GM12872 (cell line): ENCODE data around the gene EGFL7.

ENCODE experiments used
- TF ChIP-seq, protein P1 (sequence below): IDR thresholded peaks from 3 replicates; pipeline ENCODE4 v1.5.1; 2011; ENCODE audit warnings: low read depth, mild to moderate bottlenecking, low read length, moderate library complexity; ENCODE audit not compliant: insufficient read depth

Gene EGFL7

DNA sequence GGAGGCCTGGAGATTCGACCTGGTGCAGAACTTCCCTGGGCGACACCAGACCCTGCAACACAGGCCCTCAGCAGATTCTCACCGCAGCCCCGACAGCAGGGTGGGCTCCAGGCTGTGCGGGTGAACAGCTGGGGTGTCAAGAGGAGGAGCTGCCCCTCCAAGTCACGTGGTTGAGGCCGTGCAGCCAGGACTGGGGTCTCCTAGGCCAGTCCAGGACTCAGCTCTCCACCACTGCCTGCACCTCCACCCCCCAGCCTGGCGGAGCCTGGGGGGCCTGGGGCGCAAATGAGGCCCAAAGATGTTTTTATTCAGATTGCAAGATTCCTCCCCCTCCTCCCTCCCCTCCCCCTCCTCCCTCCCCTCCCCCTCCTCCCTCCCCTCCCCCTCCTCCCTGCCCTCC lies 33.8 kb downstream of the EGFL7 start:
- TF ChIP-seq, protein P1, sequence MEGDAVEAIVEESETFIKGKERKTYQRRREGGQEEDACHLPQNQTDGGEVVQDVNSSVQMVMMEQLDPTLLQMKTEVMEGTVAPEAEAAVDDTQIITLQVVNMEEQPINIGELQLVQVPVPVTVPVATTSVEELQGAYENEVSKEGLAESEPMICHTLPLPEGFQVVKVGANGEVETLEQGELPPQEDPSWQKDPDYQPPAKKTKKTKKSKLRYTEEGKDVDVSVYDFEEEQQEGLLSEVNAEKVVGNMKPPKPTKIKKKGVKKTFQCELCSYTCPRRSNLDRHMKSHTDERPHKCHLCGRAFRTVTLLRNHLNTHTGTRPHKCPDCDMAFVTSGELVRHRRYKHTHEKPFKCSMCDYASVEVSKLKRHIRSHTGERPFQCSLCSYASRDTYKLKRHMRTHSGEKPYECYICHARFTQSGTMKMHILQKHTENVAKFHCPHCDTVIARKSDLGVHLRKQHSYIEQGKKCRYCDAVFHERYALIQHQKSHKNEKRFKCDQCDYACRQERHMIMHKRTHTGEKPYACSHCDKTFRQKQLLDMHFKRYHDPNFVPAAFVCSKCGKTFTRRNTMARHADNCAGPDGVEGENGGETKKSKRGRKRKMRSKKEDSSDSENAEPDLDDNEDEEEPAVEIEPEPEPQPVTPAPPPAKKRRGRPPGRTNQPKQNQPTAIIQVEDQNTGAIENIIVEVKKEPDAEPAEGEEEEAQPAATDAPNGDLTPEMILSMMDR, result no peak

DNA sequence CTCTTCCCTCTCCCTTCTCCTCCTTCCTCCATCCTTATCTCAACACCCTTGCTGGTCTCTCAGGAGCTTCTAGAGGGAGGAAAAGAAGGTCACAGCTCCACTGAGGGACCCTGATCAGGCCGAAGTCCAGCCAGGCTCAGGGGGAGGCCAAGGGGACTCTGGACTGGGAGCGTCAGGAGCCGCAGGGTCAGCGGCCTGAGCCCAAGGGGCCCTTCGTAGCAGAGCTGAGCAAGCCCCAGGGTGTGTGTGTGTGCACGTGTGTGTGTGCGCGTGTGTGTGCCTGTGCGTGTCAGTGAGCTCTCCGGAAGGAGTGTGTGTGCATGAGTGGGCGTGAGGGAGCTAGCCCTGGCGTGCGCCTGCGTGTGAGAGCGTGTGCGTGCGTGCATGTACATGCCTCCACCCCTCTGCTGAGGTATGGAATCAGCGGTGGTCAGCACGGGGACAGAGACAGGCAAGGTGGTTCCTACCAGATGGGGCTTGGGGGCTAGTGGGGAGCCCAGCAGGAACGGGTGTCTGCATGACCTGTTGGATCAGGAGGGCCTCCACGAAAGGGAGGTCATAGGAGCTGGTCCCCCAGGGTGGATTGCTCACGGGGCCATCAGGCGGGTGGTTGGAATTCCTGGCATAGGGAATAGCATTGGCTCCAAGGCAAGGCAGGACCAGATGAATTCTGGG lies 34.6 kb downstream of the EGFL7 start:
- TF ChIP-seq, protein P1, result no peak

DNA sequence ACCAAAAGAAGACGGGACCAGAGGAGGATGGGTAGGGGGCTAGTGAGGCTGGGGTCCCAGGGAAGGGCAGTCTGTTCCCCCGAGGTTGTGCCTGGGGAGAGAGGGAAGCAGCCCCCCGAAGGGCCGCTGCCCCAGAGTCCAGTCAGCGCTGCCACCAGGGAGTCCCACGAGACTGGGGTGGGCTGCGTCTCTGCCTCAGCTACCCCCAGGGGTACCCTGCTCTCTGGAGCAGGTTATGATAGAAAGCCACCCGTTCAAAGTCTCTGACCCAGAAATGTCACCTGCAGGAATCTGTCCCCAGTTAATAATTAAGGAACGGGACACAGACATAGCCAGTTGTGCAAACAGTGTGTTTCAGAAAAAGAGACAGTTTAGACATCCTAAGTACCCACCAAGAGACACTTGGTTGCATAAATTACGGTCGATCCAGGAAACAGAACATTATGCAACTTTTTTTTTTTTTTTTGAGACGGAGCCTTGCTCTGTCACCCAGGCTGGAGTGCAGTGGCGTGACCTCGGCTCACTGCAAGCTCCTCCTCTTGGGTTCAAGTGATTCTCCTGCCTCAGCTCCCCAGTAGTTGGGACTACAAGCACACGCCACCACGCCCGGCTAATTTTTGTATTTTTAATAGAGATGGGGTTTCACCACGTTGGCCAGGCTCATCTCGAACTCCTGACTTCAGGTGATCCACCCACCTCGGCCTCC lies 35.3 kb downstream of the EGFL7 start:
- TF ChIP-seq, protein P1, result no peak

DNA sequence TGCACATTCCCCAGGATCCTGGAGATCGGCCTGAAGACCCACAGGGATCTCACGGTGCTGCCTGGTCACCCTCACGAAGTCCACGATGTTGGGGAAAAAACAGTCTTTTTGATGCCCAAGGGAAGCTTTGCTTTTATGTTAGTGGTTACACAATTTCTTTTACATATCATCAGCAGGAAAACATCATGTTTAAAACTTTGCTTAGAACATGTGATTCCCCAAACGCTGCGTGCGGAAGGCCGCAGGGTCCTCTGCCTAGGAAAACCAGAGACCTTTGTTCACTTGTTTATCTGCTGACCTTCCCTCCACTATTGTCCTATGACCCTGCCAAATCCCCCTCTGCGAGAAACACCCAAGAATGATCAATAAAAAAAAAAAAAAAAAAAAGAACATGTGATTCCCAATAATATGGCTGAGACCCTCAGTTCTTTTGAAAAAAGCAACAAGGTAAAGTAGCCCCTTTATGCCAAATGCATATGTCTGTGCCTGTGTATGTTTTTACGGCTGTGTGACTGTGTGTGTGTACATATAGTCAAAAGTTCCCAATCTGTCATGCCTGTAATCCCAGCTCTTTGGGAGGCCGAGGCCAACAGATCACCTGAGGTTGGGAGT lies 36.0 kb downstream of the EGFL7 start:
- TF ChIP-seq, protein P1, result no peak

DNA sequence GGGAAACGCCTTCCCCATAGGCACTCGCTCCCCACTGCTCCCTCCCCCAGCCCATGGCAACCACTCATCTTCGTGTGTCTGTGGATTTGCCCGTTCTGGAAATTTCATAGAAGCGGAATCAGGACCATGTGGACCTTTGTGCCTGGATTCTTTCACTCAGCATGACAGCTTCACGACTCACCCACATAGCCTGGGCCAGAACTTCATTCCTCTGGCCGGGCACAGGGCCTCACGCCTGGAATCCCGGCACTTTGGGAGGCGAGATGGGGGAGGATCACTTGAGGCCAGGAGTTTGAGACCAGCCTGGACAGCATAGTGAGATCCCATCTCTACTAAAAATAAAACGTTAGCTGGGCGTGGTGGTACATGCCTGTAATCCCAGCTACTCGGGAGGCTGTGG lies 37.6 kb downstream of the EGFL7 start:
- TF ChIP-seq, protein P1, result no peak

DNA sequence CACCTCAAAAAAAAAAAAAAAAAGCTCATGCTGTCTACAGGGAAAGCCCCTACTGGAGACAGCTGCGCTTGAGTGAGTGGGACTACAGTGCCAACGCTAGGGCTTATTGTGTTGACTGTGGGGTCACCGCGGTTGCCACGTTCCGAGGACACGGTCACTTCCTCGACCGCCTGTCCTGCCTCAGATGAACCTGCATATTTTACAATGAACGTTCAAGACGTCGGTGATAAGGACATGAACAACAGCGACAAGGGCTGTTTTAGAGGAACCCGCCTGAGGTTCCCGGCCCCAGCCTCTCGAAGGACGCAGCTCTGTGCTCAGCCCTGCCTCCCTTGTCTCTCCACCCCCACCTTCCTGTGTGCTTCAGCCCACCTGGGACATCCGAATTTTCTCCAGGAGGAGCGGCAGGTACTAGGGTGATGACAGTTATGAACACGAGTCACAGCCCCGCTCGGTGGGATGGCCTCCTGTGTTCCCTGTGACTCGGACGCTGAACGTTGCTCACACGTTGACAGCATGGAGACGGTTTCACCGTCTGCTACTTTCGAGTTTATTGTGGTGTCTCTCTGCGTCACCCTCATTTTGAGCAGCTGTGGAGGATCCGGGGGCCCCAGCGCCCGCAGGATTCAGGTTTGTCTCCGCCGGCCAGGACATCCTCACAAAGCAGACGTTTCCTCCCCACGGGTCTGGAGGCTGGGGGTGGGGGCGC lies 38.4 kb downstream of the EGFL7 start:
- TF ChIP-seq, protein P1, result no peak

DNA sequence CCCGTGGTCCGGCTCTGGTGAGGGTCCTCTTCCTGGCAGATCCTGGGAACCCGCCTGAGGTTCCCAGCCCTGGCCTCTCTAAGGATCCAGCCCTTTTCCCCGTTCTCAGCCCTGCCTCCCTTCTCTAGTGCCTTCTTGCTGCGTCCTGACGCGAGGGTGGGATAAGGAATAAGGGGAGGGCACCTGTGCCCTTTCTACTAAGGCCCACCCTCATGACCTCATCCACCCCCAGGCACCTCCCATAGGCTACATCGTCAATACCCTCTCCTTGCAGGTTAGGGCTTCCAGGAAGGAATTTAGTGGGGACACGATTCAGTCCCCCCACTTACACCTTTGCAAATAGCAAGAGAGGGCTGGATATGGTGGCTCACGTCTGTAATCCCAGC lies 38.9 kb downstream of the EGFL7 start:
- TF ChIP-seq, protein P1, result no peak
